Thymus (tissue), 11 donors: Measurements from ENCODE around the gene TEX12. TPM values are rescaled to one million over a fixed set of nuclear protein-coding genes. Genes with fewer than 3 reads are reported as not detected.
A peak's percentile ranks its signal among the peaks of the same experiment; 100 is the strongest.

Source experiments
- DNase-seq, 9 donors: peaks; one replicate each; pipeline ENCODE4 v3.0.0-alpha.2; 2013; ENCODE audit warnings: low spot score in 9 of 9, low read depth in 6 of 9, missing footprints in 1 of 9
- H3K27ac ChIP-seq, 2 donors: one replicate each; pipeline ENCODE4 v1.5.1; 2013; ENCODE audit warnings: control low read depth in 1 of 2, low read depth in 1 of 2, low read length in 1 of 2, mild to moderate bottlenecking in 1 of 2, moderate library complexity in 1 of 2
- H3K27me3 ChIP-seq, 2 donors: one replicate each; pipeline ENCODE4 v1.5.1; 2013; ENCODE audit warnings: low read length in 1 of 2; ENCODE audit not compliant: control insufficient read depth in 2 of 2, insufficient read depth in 1 of 2
- H3K36me3 ChIP-seq, 2 donors: one replicate each; pipeline ENCODE4 v1.5.1; 2013; ENCODE audit warnings: low read length in 1 of 2, mild to moderate bottlenecking in 1 of 2, moderate library complexity in 1 of 2; ENCODE audit not compliant: control insufficient read depth in 2 of 2, insufficient read depth in 2 of 2
- H3K4me1 ChIP-seq, 2 donors: one replicate each; pipeline ENCODE4 v1.5.1; 2013; ENCODE audit warnings: low read length in 2 of 2; ENCODE audit not compliant: control insufficient read depth in 2 of 2, insufficient read depth in 2 of 2
- H3K4me3 ChIP-seq, 2 donors: one replicate each; pipeline ENCODE4 v1.5.1; 2013; ENCODE audit warnings: low read length in 2 of 2, control low read depth in 1 of 2, mild to moderate bottlenecking in 1 of 2
- H3K9me3 ChIP-seq, 2 donors: one replicate each; pipeline ENCODE4 v1.5.1; 2013; ENCODE audit warnings: low read length in 1 of 2, mild to moderate bottlenecking in 1 of 2; ENCODE audit not compliant: control insufficient read depth in 2 of 2, insufficient read depth in 1 of 2
- WGBS: extraction: QIAGEN DNeasy Blood & Tissue Kit; methylation state at CpG from one replicate; pipeline ENCODE4 v1.1.7; 2013; 5-methylcytosine and 5-hydroxymethylcytosine counted together
- polyA plus RNA-seq: library from polyadenylated mRNA; stranded (reverse); fragments of 200-250 nt; gene quantifications from one replicate; pipeline ENCODE4 v1.2.3, GENCODE V29; 2013
- total RNA-seq: library from RNA; stranded (reverse); fragments of 120-200 nt; gene quantifications from one replicate; pipeline ENCODE4 v1.2.4, GENCODE V29; 2013
- donor health status: healthy.

Gene TEX12
- total and polyA plus RNA-seq, 2 donors = 0.09 to 0.37 TPM

DNA sequence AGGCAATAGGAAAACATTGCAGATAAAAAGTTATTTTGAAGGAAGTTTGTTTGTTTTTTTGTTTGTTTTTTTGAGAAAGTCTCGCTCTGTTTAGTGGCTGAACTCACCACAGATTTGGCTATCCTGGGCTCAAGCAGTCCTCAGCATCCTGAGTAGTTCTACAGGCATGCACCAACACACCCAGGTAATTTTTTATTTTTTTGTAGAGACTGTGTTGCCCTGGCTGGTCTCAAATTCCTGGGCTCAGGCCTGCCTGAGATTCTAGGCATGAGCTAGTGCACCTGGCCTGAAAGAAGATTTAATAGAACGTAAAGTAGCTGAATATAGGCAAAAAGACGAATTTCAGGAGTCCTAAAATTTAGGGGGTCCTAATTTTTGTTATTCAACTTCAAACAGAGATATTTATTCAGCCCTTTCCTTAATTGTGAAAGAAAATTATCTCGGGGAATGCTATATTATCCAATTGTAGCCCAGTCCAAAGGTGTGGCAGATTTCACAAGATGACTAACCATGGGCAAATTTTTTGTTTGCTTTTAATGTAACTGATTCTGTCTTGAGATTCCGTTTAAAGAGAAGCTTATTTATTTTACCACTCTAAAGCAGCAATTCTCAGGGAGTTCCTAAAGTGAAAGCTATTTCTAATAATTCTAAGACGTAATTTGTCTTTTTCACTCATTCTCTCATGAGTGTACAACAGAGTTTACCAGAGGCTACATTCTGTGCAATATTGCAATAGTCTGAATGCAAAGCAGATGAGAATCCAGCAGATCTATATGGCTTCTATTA, 4.2 kb upstream of the TEX12 start:
- H3K4me3 ChIP-seq = no peak overlapping the region

DNA sequence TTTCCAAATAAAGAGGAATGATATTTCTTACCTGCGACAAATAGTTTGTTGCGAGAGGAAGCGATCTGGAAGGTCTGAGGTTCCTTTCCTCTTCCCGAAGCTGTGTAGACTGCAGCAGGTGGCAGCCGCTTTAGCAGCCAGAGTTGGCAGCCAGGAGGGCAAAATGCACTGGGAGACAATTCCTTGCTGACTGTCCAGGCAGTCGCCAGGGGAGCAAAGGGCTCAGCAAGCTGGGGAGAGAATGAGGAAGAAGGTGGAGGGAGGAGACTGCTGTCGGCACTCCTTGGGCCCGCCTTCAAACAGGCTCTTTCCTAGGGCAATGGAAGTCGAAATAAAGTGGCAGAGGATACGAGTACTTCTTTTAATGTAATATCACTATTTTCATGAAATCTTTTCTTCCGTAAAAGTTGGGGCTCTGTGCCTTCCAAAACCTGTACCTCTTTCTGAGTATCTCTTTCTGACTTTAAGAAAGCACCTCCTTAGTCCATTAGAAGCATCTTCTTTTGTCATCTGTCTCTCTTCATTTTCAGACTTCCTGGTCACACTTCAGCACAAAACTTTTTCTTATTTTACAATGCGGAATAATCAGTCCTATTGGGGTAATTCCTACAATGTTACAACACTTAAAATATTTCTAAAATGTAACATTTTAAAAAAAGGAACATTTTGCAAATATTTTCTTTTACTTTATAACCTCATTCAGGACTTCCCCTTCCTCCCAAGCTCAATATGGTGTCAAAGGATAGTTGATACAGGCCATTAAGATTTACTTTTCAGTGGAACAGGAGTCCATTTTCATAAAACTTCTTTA, 3.1 kb upstream of the TEX12 start, which contains the start of gene IL18:
TSS of gene IL18 (minus strand) at position 220 of the 811 bp plus-strand sequence. CDS start 9,041 bp downstream, outside the sequence.
- Histone ChIP-seq H3K36me3 (no peaks in the 10 kb centered on the region), H3K27me3 (no peaks in the 10 kb centered on the region), H3K4me1 (peaks cover 0 to 2% of the 10 kb centered on the region in 2 donors), H3K4me3 (no peak within 1 kb of the TSS), H3K27ac (peak within 1 kb of the TSS in 1 of 2 donors; percentile 10), H3K9me3 (no peaks in the 10 kb centered on the region)
- no peak for DNase-seq
- WGBS = 41% methylated on average over 12 of the region's 12 CpGs

More for the DNA sequence above, 4.2 kb upstream of the TEX12 start:
- WGBS = 89% methylated on average over 6 of the region's 6 CpGs
- H3K9me3 ChIP-seq = no peaks in the 10 kb centered on the region
- no peaks in the 10 kb centered on the region for H3K36me3 ChIP-seq
- H3K27me3 ChIP-seq = no peaks in the 10 kb centered on the region
- H3K4me1 ChIP-seq = peaks cover 0 to 2% of the 10 kb centered on the region in 2 donors
- DNase-seq = no peak
- H3K27ac ChIP-seq = no peak overlapping the region

DNA sequence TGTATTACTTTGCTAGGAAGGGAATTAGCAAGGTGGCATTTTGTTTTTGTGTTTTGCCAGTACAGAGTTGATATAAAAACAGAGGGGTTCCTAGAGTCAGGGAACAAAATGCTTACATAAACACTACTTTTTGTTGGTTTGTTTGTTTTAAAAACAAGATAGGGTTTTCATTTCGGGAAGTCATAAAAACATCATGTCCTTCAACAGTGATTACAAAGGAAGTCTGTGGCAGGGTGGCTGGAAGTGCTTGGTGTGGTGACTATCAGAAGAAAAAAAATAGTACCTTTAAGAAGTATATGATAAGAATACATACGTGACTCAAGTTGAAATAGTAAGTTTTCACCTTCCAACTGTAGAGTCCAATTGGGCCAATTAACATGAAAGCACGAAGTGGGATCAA, 2.1 kb upstream of the TEX12 start:
- H3K9me3 ChIP-seq = no peaks in the 10 kb centered on the region
- no peaks in the 10 kb centered on the region for H3K27me3 ChIP-seq
- H3K36me3 ChIP-seq = no peaks in the 10 kb centered on the region
- DNase-seq = no peak
- no peak overlapping the region for H3K27ac ChIP-seq
- H3K4me1 ChIP-seq = peaks cover 0 to 2% of the 10 kb centered on the region in 2 donors
- no peak overlapping the region for H3K4me3 ChIP-seq
- WGBS = 56% methylated on average over 3 of the region's 3 CpGs

DNA sequence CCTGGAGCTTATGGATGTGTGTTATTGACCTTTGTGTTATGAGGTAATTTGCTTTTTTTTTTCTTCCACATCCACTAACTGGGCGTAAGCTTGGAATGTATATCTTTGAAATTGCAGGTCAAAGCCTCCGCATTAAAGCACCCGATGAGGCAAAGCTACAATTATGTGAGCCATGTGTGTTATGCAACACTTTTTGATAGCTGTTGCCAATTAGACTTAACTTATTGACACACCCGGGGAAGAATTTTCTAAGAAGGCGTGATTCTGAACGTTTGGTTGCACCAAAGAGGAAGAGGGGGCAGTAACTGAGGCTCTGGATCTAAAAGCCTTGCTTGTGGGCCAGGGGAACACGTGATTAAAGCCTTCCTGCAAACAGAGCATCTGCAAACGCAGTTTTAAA, 610 bp upstream of the TEX12 start:
- DNase-seq = no peak
- H3K27me3 ChIP-seq = no peaks in the 10 kb centered on the region
- H3K9me3 ChIP-seq = no peaks in the 10 kb centered on the region
- H3K36me3 ChIP-seq = no peaks in the 10 kb centered on the region
- no peak overlapping the region for H3K27ac ChIP-seq
- WGBS = 91% methylated on average over 8 of the region's 8 CpGs
- peaks cover 0 to 2% of the 10 kb centered on the region in 2 donors for H3K4me1 ChIP-seq
- H3K4me3 ChIP-seq = no peak overlapping the region

DNA sequence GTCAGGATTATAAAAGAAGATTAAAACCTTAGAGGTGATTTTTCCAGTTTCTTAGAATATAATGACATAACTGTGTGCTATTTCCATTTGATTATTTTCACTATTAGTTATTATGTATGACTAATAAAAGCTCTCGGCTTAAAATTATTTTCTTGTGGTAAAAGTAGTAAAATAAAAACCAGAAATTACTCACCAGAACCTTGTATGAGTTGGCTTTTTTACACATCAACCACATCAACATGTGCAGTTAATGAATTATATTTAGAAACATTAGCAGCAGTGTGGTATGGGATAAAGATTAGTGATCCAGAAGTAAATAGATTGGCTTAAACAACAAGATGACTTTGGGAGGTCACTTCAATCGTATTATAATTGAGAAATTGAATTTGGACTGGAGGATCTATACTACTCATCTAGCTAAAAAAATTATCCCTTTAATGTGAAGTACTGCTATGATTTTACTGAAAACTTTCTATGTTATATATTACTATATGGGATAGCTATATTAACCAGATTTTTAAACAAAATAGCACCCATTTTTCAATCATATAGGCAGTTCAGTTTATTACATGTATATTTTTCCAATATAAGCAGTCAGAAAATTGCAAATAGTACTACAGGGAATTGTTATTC, 5.3 kb downstream of the TEX12 start:
- Histone ChIP-seq H3K36me3 (no peaks in the 10 kb centered on the region), H3K9me3 (no peaks in the 10 kb centered on the region), H3K27ac (no peak overlapping the region), H3K4me1 (no peaks in the 10 kb centered on the region), H3K27me3 (no peaks in the 10 kb centered on the region), H3K4me3 (no peak overlapping the region)
- DNase-seq = no peak
- WGBS = 68% methylated on average over 2 of the region's 2 CpGs

DNA sequence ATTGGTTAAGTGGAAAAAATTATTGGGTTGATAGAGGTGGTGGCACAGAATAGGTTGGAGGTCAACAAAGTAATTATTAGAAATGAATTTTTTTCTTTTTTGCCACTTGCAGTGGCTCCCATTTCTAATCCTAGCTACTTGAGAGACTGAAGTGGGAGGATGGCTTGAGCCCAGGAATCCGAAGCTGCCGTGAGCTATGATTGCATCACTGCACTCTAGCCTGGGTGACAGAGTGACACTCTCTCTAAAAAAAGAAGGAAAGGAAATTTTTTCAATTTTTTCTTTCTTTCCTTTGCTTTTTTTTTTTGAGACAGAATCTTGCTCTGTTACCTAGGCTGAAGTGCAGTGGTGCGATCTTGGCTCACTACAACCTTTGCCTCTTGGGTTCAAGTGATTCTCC, 6.0 kb downstream of the TEX12 start:
- WGBS = 95% methylated on average over 3 of the region's 3 CpGs
- DNase-seq = no peak

DNA sequence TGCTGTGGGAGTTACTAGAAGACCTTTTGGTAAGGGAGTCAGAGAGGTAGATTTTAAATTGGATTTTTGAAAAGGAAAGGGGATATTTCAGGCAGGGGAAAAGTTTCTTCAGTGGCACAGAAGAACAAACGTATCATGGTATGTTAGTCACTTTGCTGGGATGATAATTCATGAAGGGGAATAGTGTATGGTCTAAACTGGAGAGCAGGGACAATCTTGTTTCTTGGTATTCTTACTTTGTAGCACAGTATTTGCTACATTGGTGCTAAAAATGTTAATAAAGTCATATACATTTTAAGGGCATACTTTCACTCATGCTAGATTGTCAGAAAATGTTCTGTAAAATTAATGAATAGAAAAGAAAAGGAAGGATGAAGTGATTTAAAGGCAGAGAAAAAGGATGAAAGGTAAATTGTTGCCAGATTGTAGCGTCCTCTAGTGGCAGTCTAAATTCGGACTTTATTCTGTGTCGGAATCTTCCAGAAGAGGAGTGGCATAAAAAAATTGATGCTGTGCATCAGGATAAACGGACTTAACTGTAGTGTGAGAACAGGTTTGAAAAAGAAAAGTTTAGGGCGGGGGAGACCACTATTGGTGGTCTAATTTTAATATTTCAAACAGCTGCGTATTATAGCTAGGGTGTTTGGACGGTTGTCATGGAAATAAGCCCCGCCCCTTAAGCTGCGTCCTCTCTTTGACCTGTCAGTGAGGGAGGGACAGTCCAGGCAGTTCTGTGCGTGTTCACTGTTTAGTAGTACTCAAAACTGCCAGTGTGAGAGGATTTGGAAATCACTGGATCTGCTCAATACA, 7.8 kb downstream of the TEX12 start, which contains the start of gene BCO2:
TSS of gene BCO2 (plus strand) at position 724 of the 810 bp plus-strand sequence. CDS start 90 bp downstream, outside the sequence.
- DNase-seq = peak in 7 of 9 donors; percentile 4 to 37 (median 9)
- Histone ChIP-seq H3K27me3 (no peaks in the 10 kb centered on the region), H3K4me1 (no peaks in the 10 kb centered on the region), H3K36me3 (no peaks in the 10 kb centered on the region), H3K4me3 (no peak within 1 kb of the TSS), H3K9me3 (no peaks in the 10 kb centered on the region), H3K27ac (no peak within 1 kb of the TSS)
- 13% methylated on average over 11 of the region's 11 CpGs for WGBS

More for the DNA sequence above, 6.0 kb downstream of the TEX12 start:
- Histone ChIP-seq H3K4me1 (no peaks in the 10 kb centered on the region), H3K27me3 (no peaks in the 10 kb centered on the region), H3K4me3 (no peak overlapping the region), H3K27ac (no peak overlapping the region), H3K36me3 (no peaks in the 10 kb centered on the region), H3K9me3 (no peaks in the 10 kb centered on the region)

DNA sequence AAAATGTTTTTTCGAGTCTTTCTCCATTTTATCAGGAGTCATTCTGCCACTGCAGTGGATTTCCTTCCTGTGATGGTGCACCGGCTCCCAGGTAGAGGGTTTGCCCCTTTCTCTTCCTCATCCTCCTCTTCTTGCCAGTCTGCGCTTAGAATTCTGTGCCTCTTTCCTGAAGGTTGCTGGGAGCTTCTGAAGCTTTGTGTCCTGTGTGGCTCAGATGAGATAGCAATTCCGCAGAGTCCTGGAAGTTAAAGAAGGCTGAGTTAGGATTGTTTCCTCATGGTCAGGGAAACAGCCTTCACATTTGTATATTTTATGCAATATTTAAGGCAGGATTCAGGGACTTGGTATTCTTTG, 8.4 kb downstream of the TEX12 start:
- DNase-seq = no peak
- no peaks in the 10 kb centered on the region for H3K9me3 ChIP-seq
- H3K36me3 ChIP-seq = no peaks in the 10 kb centered on the region
- no peak overlapping the region for H3K27ac ChIP-seq
- no peaks in the 10 kb centered on the region for H3K4me1 ChIP-seq
- H3K27me3 ChIP-seq = no peaks in the 10 kb centered on the region
- no peak overlapping the region for H3K4me3 ChIP-seq
- 45% methylated on average over 4 of the region's 4 CpGs for WGBS
